Activated CD4-positive, alpha-beta T cell treated with anti-CD3 and anti-CD28 coated beads, Interleukin-2, amount 50 U/mL, for 16 hours (primary cell): ENCODE measurements around the gene KDM2A.
"Not testable (repeated sequence)": the region's sequence is repeated elsewhere in the genome, so short reads cannot be mapped to it uniquely, and the experiment has no call there.

Source experiments
- DNase-seq: peaks from one replicate; pipeline ENCODE4 v3.0.0-alpha.2; 2020

KDM2A gene

DNA sequence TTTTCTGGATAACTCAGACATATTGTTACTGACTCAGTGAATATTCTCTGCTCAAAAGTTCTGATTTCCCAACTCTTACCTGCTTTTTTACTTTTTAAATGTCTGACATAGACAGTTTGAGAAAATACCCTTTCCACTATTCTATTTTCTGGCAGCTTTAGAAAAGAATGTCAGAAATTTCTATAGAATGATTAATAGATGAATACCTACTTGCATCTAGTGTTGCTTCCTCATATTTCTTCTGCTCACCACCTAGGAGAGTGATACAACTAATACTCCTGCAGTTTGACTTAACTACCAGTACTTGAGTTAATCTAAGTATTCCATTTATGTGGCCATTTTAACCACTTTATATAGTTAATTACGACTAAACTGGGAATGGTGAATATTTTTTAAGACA, 55.2 kb downstream of the KDM2A start:
- no peak for DNase-seq

DNA sequence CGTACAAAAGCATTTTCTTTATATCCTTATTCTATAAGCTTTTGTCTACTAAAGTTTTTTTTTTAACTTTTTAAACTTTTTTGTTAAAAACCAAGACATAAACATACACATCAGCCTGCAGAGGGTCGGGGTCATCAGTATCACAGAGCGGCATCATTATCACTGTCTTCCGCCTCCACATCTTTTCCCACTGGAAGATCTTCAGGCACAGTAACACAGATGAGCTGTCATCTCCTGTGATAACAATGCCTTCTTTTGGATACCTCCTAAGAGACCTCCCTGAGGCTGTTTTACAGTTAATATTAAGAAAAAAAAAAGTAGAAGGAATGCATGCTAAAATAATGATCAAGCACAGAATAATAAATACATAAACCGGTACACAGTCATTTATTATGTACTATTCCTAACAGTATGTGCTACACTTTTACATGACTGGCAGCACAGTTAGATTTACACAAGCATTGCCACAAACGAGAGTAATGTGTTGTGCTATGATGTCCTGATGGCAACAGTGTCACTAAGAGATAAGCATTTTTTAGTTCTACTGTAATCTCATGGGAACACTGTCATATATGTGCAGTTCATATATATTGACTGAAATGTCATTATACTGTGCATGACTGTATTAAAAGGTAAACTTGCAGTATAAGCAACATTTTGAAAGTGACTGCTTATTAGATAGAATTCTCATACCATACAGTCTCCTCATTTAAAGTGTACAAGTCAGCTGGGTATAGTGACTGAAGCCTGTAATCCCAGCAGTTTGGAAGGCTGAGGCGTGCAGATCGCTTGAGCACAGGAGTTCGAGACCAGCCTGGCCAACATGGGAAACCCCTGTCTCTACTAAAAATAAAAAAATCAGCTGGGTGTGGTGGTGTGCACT, 58.6 kb downstream of the KDM2A start:
- DNase-seq, result no peak

DNA sequence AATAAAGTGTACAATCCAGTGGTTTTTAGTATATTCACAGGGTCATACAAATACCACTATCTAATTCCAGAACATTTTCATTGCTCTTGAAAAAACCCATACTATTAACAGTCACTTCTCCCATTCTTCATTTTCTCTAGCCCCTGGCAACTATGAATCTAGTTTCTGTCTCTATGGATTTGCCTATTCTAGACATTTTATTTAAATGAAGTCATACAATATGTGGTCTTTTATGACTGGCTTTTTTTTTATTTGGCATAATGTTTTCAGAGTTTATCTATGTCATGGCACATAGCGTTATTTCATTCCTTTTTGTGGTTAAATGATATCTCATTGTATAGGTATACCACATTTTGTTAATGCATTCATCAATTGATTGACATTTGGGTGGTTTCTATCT, 59.4 kb downstream of the KDM2A start:
- no peak for DNase-seq

DNA sequence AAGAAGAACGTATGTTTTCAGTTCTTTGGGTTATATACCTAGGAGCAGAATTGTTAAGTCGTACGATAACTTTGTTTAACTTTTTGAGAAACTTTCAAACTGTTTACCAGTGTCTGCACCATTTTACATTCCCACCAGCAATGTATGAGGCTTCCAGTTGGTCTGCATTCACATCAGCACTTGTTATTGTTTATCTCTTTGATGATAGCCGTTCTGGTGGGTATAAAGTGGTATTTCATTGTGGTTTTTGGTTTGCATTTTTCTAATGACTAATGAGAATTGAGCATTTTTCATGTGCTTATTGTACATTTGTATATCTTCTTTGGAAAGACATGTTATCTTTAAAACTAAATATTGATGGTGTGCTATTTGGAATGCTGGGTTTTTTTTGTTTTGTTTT, 59.8 kb downstream of the KDM2A start:
- no peak for DNase-seq

DNA sequence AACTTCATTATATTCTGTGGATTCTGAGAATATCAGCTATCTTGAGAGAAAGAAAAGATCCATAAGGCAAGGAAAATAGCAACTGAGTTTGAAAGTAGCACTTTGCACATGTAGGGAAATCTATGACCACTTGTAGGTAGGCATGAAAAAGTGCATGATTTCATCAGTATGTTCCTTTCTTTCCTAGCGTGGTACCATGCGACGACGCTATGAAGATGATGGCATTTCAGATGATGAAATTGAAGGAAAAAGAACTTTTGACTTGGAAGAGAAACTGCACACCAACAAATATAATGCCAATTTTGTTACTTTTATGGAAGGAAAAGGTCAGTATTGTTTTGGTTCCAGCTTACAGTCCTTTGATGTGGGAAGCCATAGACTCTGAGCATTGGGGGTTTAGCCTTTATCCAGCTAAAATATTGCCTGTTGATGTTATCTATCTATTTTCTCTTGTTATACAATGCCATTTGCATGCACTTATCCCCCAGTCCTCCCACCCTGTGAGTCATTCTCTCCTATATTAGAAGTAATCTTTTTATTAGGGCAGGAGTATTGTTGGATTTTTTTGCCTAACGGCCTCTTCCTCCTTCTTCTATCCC, 60.9 kb downstream of the KDM2A start:
- DNase-seq, result no peak

DNA sequence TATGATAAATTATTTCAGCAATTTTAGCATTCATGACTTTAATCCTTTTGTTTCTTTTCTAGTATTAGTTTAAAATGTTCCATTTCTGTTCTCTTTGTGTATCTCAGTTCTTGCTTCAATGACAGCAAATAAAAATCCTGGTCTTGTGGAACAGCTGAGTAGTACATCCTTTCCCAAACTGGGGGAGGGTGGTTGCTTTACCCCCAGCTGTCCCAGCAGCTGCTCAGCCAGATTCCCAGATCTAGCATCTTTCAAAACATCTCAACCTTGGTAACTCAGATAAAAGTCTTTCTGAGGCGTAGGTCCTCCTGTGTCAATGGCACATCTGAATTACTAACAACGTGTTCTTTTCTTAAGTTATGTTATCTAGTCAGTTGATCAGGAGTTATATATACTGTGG, 75.0 kb downstream of the KDM2A start:
- DNase-seq, result no peak

DNA sequence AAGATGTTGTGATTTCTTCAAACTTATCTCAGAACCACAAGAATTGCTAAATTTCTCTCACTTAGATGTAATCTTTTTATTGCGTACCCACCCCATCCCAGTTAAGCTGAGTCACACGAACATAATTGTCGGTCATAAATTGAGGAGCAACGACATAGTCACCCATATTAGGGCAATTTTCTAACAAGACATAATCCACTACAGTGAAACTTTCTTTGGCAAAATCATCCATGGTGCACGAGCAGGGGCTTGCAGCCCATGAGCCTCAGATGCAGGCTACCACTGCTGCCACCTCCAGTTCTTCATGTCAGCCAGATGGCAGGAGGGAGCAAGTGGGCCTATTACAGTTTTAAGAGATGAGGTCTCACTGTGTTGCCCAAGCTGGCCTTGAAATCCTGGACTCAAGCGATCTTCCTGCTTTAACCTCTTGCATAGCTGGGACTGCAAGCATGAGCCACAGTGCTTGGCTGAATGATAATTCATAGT, 77.0 kb downstream of the KDM2A start:
- no peak for DNase-seq

DNA sequence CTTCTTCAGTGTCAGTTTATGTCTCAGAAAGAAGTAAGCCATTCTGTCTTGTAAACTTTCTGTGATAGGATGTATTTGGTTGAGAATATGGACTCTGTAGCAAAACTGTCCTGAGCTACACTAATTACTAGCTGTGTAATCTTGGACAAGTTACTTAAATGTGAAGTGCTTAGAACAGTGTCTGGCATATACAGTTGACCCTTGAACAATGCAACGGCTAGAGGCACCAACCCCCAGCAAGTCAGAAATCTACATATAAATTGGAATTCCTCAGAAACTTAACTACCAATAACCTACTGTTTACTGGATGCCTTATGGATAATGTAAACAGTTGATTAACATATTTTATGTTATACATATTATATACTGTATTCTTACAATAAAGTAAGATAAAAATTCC, 78.5 kb downstream of the KDM2A start:
- DNase-seq, result no peak

DNA sequence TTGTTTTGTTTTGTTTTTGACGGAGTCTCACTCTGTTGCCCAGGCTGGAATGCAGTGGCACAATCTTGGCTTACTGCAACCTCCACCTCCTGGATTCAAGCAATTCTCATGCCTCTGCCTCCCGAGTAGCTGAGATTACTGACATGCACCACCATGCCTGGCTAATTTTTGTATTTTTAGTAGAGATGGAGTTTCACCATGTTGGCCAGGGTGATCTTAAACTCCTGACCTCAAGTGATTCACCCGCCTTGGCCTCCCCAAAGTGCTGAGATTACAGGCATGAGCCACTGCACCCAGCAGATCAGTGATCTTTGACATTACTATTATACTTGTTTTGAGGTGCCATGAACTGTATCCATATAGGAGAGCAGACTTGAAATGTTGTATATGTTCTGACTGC, 79.7 kb downstream of the KDM2A start:
- not testable (repeated sequence) for DNase-seq

DNA sequence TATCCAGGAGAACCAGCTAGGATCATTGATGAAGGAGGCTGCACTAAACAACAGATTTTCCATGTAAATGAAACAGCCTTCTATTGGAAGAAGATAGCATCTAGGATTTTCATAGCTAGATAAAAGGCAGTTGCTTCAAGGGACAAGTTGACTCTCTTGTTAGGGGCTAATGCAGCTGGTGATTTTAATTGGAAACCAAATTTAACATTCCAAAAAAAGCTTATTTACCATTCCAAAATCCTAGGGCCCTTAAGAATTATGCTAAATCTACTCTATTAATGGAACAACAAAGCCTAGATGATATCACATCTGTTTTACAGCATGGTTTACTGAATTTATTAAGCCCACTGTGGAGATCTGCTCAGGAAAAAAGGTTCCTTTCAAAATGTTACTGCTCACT, 80.7 kb downstream of the KDM2A start:
- DNase-seq, result no peak

DNA sequence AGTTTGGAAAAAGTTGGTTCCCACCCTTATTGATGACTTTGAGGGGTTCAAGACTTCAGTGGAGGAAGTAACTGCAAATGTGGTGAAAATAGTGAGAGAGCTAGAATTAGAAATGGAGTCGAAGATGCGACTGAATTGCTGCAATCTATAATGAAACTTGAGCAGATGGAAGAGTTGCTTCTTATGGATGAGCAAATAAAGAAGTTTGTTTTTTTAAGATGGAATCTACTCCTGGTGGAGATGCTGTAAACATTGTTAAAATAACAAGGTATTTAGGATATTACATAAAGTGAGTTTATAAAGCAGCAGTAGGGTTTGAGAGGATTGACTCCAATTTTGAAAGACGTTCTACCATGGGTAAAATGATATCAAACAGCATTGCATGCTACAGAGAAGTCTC, 83.0 kb downstream of the KDM2A start:
- no peak for DNase-seq

DNA sequence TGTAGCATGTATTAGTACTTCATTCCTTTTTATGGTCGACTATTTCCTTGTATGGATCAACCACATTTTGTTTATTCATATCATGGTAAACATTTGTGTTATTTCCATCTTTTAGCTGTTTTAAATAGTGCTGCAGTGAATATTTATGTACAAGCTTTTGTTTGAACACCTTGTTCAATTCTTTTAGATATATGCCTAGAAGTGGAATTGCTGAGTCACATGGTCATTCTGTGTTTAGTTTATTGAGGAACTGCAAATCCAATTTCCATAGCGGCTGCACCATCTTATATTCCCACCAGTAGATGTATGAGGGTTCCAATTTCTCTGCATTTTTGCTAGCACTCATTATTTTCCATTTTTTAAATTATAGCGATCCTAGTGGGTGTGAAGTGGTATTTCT, 85.8 kb downstream of the KDM2A start:
- DNase-seq, result no peak

DNA sequence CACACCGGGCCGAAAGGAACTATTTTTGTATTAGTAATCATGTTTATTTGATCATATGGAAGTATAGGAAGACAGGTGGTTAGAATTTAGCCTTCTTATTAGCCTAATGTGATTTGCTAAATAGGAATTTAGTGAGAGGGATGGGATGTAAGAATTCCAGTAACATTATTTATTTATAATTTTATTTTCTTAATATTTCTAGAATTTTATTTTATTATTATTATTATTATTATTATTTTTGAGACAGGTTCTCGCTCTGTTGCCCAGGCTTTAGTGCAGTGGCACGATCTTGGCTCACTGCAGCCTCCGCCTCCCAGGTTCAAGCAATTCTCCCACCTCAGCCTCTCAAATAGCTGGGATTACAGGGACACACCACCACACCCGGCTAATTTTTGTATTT, 90.2 kb downstream of the KDM2A start:
- not testable (repeated sequence) for DNase-seq

DNA sequence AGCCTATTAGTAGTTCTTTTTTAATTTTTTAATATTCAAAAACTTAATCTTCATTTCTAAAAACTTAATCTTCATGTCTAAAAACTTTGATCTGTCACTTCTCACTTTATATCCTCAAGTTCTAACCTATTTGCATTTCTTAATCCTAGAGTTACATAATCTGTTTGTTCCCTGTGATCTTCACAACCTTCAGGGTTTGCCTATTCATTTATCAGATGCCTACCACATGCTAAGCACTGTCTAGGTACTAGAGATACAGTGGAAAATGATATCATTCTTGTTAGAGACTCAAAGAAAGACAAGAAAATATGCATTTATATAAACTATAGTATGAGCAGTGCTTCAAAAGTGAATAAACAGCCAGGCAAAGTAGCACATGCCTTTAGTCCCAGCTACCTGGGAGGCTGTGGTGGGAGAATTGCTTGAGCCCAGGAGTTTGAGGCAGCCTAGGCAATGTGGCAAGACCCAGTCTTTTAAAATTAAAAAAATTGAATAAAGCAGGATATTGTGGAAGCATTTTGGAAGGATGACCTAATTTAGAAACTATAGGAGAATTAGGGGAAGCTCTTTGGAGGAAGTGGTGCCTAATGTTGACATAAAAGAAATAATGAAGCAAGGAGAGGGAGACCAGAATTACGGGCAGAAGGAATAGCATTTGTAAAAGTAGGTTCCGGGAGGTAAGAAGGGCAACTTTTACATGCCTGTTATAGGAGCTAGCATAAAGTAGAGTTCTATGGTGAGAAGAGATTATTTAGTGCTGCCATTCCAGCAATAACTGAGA, 92.8 kb downstream of the KDM2A start:
- DNase-seq, result no peak

DNA sequence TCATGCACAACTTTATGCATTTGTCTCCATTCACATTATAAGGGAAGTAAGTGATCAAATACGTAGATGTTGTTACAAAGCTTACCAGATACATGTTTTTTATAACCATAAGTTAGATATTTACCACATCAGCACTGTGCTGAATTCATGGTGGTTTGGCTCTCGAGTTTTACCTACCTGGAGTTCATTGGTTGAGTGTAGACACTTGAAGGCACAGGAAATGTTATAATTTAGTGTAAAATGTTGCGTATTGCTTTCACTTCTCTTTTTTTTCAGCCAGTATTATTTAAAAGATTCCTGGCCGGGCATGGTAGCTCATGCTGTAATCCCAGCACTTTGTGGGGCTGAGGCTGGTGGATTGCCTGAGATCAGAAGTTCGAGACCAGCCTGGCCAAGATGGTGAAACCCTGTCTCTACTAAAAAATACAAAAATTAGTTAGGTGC, 94.1 kb downstream of the KDM2A start:
- DNase-seq, result no peak

DNA sequence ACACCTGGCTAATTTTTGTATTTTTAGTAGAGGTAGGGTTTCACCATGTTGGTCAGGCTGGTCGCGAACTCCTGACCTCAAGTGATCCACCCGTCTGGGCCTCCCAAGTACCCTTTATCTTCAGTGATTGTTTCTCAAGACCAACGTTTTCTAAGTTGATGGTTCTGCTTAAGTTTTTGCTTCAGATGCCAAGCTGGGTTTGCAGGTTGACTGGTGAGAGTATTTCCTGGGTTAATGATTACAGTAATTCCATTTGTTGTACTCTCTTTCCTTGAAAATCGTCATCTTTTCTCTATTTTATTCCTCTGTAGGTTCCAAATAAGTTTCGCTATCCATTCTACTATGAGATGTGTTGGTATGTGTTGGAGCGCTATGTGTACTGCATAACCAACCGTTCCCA, 108.7 kb downstream of the KDM2A start:
- DNase-seq, result no peak

DNA sequence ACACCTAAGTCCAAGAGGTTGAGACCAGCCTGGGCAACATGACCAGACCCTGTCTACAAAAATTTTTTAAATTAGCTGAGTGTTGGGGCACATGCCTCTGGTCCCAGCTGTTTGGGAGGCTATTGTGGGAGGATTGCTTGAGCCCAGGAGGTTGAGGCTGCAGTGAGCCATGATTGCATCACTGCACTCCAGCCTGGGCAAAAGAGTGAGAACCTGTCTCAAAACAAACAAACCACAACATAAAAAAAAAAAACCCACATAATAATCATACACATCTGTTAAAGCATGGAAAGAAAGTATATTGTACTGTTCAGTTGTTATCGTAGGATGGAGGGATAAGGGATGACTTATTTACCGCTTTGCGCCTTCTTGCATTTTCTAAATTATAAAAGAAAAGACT, 111.3 kb downstream of the KDM2A start:
- DNase-seq, result no peak

DNA sequence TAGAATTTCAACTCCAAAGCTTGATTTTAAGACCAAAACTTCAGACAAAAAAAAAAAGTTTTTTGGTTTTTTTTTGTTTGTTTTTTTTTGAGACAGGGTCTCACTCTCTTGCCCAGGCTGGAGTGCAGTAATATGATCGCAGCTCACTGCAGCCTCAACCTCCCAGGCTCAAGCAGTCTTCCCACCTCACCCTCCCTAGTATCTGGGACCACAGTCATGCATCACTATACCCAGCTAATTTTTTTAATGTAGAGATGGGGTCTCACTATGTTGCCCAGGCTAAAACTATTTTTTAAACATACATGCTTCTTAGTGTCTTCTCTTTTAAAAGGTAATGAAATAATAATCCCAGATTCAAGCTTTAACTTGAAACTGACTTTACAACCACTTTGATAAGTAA, 111.8 kb downstream of the KDM2A start:
- no peak for DNase-seq

DNA sequence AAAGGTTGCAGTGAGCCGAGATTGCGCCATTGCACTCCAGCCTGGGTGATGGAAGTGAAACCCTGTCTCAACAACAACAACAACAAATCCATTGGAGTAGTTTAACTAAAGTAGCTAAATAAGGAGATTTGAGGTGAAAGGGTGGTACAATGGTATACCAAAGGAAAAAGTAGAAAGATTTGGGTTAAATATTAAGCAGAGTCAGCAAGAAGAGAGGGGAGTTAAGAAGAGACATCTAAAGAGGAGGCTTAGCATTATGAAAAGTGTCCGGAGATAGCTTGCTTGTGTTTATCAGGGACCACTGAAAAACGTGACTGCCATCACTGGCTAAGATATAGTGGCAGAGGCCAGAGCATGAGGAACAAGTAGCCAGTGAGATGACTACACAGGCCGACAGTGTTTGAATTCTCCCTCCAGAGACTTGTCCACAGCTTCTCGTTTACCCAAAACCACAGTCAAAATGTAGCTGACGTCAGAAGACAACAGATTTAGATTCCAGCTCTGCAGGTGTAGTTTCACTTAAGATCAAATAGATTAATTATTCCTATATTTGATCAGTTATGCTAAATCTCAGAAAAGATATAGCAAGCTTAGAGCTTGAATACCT, 114.6 kb downstream of the KDM2A start:
- no peak for DNase-seq

DNA sequence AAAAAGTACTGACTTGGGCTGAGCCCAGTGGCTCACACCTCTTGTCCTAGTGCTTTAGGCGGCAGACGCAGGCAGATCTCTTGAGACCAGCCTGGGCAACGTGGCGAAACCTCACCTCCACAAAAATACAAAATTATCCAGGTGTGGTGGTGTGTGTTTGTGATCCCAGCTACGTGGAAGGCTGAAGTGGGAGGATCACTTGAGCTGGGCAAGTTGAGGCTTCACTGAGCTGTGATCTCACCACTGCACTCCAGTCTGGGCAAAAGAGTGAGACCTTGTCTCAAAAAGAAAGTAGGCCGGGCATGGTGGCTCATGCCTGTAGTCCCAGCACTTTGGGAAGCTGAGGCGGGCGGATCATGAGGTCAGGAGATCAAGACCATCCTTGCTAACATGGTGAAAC, 115.5 kb downstream of the KDM2A start:
- DNase-seq, result not testable (repeated sequence)

DNA sequence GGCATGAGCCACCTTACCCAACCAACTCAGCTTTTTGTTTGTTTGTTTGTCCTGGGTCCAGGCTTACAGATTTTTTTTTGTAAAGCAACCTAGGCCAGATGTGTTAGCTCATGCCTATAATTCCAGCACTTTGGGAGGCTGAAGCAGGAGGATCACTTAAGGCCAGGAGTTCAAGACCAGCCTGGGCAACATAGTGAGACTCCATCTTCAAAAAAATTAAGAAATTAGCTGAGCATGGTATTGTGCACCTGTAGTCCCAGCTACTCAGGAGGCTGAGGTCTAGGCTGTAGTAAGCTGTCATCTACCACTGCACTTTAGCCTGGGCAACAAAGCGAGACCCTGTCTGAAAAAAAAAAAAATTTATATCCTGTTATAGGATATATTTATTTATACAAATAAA, 118.5 kb downstream of the KDM2A start:
- DNase-seq, result no peak

DNA sequence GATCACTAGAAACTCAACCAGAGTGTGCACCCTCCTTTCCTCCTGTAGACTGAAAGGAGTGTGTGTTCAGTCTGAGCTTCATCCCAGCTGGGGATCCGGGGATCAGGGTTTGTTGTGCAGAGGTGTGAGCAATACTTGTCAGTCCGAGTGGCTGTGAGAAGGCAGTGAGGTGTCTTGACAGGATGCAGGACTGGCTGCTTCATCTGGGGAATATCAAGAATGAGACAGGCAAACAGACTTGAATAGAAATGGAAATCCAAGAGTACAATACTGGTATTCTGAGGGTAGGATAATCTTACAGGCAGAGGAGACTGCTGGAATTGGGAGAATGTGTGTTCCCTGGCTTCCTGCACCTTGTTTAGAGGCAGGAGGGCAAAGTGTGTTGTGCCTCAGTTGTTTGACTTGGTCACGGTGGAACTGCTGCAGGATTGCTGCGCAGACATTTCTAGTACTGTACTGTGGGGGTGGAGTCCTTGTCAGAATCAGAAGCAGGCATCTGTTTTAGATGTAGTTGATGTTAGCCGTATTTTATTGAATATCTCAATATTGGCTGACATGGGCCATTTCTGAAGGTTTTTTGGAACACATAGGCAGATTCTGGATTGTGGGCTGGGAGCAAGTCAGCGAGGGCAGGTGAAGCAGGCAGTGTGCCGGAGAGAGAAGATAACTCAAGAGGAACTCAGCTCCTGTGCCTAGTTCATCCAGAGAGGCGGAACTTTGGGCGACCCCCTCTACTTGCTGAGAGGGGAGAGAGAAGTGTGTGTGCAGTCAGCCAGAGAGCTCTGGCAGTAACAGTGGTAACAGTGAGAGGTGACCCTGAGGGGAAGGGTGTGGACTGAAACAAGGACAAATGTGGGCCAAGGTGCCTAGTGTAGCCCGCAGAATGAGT, 120.1 kb downstream of the KDM2A start:
- no peak for DNase-seq
